Measurements from ENCODE around the gene AFF2.

AFF2 gene

GRCh38 chrX:149037281-149037870 is 537.0 kb downstream of the AFF2 start:
- no peak overlapping the region for H3K9ac ChIP-seq (ENCODE audit: low read length)
- H3K36me3 ChIP-seq (ENCODE audit: control insufficient read depth, low read depth, low read length), result no peaks in the 10 kb centered on the region
- H3K27ac ChIP-seq (ENCODE audit: low read length), result no peak overlapping the region
- H3K27me3 ChIP-seq (ENCODE audit: control insufficient read depth, insufficient read depth, low read length), result no peaks in the 10 kb centered on the region
- no peak overlapping the region for H3K4me3 ChIP-seq (ENCODE audit: low read length)
- no peaks in the 10 kb centered on the region for H3K4me1 ChIP-seq (ENCODE audit: control insufficient read depth, low read depth, low read length)
- no peaks in the 10 kb centered on the region for H3K9me3 ChIP-seq (ENCODE audit: control insufficient read depth, low read depth, low read length)

GRCh38 chrX:149039057-149039456 is 538.6 kb downstream of the AFF2 start:
- H3K27ac ChIP-seq (ENCODE audit: low read length), result no peak overlapping the region
- H3K4me3 ChIP-seq (ENCODE audit: low read length), result no peak overlapping the region
- no peaks in the 10 kb centered on the region for H3K36me3 ChIP-seq (ENCODE audit: control insufficient read depth, low read depth, low read length)
- no peaks in the 10 kb centered on the region for H3K4me1 ChIP-seq (ENCODE audit: control insufficient read depth, low read depth, low read length)
- peaks cover 5% of the 10 kb centered on the region for H3K9me3 ChIP-seq (ENCODE audit: control insufficient read depth, low read depth, low read length)
- H3K27me3 ChIP-seq (ENCODE audit: control insufficient read depth, insufficient read depth, low read length), result no peaks in the 10 kb centered on the region
- no peak overlapping the region for H3K9ac ChIP-seq (ENCODE audit: low read length)

GRCh38 chrX:149040873-149041535 is 540.6 kb downstream of the AFF2 start:
- no peak overlapping the region for H3K4me3 ChIP-seq (ENCODE audit: low read length)
- peaks cover 10% of the 10 kb centered on the region for H3K9me3 ChIP-seq (ENCODE audit: control insufficient read depth, low read depth, low read length)
- no peaks in the 10 kb centered on the region for H3K36me3 ChIP-seq (ENCODE audit: control insufficient read depth, low read depth, low read length)
- no peak overlapping the region for H3K9ac ChIP-seq (ENCODE audit: low read length)
- no peaks in the 10 kb centered on the region for H3K4me1 ChIP-seq (ENCODE audit: control insufficient read depth, low read depth, low read length)
- no peaks in the 10 kb centered on the region for H3K27me3 ChIP-seq (ENCODE audit: control insufficient read depth, insufficient read depth, low read length)
- no peak overlapping the region for H3K27ac ChIP-seq (ENCODE audit: low read length)

- no peak overlapping the region for H3K9ac ChIP-seq (ENCODE audit: low read length)
- H3K4me3 ChIP-seq (ENCODE audit: low read length), result no peak overlapping the region
- no peaks in the 10 kb centered on the region for H3K4me1 ChIP-seq (ENCODE audit: control insufficient read depth, low read depth, low read length)
- H3K27ac ChIP-seq (ENCODE audit: low read length), result no peak overlapping the region
- H3K36me3 ChIP-seq (ENCODE audit: control insufficient read depth, low read depth, low read length), result no peaks in the 10 kb centered on the region
- no peaks in the 10 kb centered on the region for H3K27me3 ChIP-seq (ENCODE audit: control insufficient read depth, insufficient read depth, low read length)
- H3K9me3 ChIP-seq (ENCODE audit: control insufficient read depth, low read depth, low read length), result peaks cover 10% of the 10 kb centered on the region
Measured at GRCh38 chrX:149043401-149043800, 543.0 kb downstream of the AFF2 start.

- H3K27me3 ChIP-seq (ENCODE audit: control insufficient read depth, insufficient read depth, low read length), result no peaks in the 10 kb centered on the region
- H3K4me1 ChIP-seq (ENCODE audit: control insufficient read depth, low read depth, low read length), result no peaks in the 10 kb centered on the region
- no peak overlapping the region for H3K27ac ChIP-seq (ENCODE audit: low read length)
- no peaks in the 10 kb centered on the region for H3K36me3 ChIP-seq (ENCODE audit: control insufficient read depth, low read depth, low read length)
- H3K9ac ChIP-seq (ENCODE audit: low read length), result no peak overlapping the region
- H3K9me3 ChIP-seq (ENCODE audit: control insufficient read depth, low read depth, low read length), result peaks cover 10% of the 10 kb centered on the region
- H3K4me3 ChIP-seq (ENCODE audit: low read length), result no peak overlapping the region
Measured at GRCh38 chrX:149044471-149044870, 544.1 kb downstream of the AFF2 start.

- Histone ChIP-seq H3K27me3 (ENCODE audit: control insufficient read depth, insufficient read depth, low read length) (no peaks in the 10 kb centered on the region), H3K4me1 (ENCODE audit: control insufficient read depth, low read depth, low read length) (no peaks in the 10 kb centered on the region), H3K9ac (ENCODE audit: low read length) (no peak overlapping the region), H3K36me3 (ENCODE audit: control insufficient read depth, low read depth, low read length) (no peaks in the 10 kb centered on the region), H3K27ac (ENCODE audit: low read length) (no peak overlapping the region), H3K9me3 (ENCODE audit: control insufficient read depth, low read depth, low read length) (peaks cover 11% of the 10 kb centered on the region), H3K4me3 (ENCODE audit: low read length) (no peak overlapping the region)
Measured at GRCh38 chrX:149045645-149046210, 545.3 kb downstream of the AFF2 start.

Measured in iPS-18a (cell line).